HG03159 (cell line): ENCODE results near the gene ARX.

Experiments used
- ATAC-seq: cut with Tn5 transposase; IDR thresholded peaks from one replicate; pipeline ENCODE4 v1.9.1; 2021; ENCODE audit warnings: mild to moderate bottlenecking, moderate library complexity; ENCODE audit not compliant: unreplicated experiment

ARX gene

GRCh38 chrX:25016938-25017598 is 1.3 kb upstream of the ARX start:
- ATAC-seq: no peak

GRCh38 chrX:25016361-25016671 is 551 bp upstream of the ARX start:
- no peak for ATAC-seq

DNA sequence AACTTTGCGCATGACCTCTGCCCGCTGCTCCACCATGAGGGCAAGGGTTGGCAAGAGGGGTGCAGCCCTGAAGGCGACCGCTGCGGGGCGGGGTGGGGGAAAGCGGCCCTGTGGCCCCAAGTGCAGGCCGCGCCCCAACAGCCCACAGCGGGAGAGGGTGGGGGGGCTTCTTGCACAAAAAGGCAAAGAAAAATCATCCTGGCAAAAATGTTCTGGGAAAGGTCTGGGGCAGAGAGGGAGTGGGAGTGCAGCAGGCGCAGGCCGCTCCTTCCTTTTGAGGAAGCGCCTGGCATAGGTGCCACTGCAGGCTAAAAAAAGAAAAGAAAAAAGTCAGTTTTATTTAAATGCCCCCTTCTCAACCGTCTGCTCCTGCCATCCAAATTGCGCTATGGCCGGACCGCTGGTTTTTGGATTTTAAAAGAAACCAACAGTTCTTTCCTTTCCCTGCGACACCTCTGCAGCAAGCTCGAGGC is 1.4 kb downstream of the ARX start:
- no peak for ATAC-seq

DNA sequence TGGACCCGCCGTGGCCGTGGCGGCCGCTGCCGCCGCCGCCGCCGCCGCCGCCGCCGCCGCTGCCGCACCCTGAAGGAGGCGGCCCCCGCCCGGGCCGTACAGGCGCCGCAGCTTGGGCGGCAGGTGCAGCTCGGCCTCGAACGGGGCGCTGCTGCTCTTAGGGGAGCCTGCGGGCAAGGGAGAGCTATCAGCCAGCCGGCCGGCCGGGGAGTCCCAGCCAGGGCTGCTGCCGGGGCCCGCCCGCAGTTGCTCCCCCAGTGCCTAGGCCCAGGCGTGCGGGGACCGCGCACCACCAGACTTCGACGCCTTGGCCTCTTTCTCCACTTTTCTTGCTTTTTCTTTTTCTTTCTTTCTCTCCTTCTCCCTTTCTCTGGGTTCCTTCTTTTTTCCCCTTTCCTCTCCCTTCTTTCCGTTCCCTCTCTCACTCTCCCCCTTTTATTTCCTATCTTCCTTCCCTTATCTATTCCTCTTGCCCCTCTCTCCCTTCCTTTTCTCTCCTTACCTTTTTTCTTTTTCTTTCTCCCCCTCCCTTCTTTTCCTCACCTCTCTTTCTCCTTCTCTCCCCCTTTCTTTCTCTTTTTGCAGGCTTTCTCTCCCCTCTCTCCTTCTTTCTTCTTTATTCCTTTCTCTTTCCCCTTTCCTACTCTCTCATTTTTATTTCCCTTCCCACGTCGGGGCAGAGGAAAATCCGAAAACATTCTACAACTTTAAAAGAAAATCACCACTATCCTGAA is 2.0 kb downstream of the ARX start:
- no peak for ATAC-seq

- ATAC-seq: no peak
These were observed 2.8 kb downstream of the ARX start for GRCh38 chrX:25012793-25013631.

DNA sequence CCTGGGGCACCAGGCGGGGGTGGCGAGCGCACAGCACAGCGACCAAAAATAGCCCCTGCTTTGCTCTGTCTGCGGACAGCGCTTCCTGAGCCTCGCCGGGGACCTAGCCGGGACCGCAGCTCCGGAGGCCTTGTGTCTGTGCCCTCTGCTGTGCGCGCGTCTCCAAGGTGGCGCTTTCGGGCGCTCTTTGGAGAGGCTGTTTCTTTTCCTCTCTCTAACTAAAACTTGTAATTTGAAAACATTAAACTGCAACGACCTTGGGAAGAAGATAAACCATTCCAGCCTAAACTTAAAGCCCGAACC is 3.4 kb downstream of the ARX start:
- no peak for ATAC-seq

DNA sequence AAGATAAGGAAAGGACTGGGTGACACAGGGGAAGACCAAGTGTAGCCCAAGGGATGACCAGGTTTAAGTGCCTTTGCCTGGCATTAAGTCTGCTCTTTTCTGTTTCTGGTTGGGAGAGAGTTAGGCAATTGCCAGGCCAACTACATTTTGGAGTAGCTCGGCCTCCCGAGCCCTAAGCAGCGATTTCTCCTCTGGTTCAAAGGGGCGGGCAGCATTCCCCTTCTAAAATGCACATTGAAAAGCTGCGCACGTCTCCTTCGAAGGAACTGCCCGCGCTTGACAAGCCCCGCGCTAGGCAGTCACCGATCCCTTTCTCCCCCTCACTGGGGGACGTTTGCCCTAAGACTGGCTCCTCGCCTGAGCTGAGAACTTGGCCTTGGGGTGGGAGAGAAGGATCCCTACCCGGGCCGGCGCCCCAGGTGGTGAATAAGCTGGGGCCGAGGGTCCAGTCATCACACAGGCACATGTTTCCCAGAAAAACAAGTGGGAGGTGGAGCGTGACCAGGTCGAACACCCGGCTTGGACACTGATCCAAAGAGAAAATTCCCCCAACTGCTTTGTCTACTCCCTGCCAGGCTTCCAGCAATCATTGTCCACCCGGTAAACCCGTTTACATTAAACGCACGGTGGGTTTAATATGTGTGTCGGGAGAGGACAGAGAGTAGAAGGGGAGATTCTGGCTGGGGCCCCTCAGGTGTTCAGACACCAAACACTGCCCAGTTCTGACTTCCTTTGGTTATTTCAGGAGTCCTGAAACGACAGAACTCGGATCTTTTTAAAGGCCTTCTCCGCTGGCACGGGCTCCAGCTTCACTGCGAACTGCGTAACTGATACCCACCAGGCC is 4.0 kb downstream of the ARX start:
- ATAC-seq: no peak

DNA sequence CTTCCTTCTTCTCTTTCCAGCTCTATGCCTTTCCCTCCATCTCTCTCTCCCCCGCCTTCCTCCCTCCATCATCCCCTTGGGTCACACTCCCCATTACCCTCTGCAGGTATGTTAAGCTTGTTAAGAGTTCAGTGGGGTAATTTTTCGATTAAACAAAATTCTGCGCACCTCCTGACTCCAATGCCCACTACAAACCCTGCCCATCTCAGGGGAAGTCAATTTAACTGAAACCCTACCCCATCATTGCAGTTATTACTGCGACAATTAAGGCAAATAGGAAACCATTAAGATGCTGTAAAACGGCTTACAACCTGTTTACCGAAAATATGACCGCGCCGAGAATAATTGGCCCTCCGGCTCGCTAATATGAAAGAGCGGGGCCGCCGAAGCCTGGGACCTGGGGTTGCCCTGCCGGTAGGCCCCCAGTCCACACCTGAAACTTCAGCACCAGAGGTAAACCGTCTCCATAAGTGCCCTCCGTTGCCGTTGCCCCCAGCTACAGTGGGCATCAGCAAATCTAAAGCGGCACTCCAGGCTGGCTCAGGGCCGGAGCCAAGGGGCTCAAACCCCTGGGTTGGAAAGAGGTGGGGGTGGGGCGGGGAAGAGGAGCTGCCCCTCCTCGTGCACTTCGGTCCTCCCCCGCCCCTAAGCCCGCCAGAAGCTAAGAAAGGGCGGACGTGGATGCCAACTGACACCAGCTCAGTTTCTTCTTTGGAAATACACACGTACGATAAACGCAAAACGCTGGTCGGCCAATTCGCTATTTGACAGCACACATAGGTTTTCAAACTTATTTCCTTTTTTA is 4.8 kb downstream of the ARX start:
- ATAC-seq: no peak

DNA sequence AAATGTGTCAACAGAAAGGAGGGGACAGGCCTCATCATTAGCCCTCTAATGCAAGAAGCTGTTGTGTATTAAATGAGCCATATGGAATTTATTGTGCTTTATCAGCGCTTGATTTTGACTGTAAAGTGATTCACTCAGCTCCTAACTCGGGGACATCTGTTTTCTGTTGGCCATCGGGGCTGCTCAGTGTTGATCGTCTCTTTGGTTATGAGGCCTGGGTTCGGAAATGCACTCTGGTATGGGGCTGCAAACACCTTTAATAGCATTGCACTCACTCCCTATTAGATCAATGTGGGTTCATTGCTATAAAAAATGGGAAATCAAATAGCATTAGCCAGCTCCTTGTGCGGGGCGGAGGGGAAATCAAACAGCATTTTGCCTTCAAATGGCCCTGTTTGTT is 6.4 kb downstream of the ARX start:
- no peak for ATAC-seq

DNA sequence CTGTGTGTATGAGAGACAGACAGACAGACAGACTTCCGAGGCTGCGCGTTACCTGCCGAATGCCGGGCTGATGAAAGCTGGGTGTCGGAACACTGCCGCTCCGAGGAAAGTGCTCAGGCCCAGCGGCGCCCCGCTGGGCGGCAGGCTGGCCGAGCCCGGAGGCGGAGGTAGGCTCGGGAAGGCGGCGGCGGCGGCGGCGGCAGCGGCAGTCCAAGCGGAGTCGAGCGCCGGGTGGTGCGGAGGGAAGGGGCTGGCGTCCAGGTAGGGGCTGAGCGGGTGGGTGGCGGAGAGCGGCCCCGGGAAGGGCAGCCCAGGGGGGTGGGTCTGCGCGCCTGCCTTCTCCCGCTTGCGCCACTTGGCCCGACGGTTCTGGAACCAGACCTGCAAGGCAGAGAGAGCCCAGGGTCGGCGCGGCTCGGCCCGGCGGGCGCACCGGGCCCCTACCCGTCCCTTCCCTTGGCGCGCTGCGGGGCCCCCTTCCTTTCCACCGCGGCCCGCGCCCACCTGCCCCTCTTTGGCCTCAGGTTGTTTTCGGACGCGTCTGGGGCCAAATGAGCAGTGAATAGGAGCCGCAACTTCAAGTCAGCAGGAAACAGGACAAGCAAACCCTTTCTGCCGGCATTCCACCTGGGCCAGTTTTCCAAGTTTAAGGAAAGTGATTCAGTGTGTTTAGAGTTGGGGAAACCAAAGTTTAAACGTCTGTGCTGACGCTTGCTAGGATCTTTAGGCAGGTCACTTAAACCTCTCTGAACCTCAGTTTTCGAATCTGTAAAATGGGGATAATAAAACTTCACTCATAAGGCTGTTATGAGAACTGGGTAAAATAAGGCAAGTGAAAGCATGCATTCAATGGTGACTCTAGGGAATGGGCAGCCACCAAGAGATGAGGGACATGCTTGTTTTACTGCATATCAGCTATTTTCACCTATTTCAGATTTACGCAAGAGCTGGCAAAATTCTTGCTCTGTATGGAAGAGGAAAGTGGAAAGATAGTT is 8.4 kb downstream of the ARX start:
- ATAC-seq: no peak

DNA sequence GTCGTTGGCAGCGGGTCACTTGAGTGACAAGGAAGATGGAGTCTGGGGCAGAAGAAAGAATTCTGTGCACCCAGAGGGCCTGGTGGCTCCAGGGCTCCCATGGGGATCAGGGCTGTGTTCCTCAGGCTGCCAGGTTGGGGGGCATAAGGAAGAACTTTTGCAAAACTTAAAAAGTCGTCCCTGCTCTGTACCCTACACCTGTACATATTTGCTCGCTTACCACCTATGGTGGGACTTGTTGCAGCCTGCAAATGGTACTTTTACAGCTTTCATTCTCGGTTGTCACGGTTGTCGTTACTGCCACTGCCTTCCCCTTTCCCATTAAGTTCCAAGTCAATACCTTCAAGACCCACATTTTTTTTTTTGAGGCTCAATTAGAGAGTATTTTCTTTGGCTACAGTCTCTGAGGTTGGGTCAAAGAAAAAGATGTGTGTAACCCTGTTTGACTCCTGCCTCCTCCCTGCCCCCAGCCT is 9.1 kb downstream of the ARX start:
- no peak for ATAC-seq

- ATAC-seq: no peak
These were observed 10.2 kb downstream of the ARX start for GRCh38 chrX:25005382-25006185.

DNA sequence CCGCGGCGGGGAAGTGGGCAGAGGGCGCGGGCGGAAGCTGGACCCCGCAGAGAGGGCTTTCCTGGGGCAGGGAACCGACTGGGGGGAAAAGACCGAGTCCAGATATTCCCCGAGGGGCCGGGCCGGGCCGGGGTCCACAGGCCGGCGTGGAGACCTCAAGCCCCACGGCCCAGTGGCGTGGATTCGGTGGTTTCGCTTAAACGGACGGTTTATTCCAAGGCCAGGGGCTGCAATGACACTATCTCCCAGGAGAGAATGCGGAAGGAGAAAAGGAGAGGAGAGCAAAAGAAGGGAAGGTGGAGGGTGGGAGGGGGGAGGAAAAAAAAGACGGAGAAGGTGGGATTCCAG is 10.8 kb downstream of the ARX start:
- no peak for ATAC-seq

GRCh38 chrX:25004485-25005032 is 11.2 kb downstream of the ARX start:
- no peak for ATAC-seq

DNA sequence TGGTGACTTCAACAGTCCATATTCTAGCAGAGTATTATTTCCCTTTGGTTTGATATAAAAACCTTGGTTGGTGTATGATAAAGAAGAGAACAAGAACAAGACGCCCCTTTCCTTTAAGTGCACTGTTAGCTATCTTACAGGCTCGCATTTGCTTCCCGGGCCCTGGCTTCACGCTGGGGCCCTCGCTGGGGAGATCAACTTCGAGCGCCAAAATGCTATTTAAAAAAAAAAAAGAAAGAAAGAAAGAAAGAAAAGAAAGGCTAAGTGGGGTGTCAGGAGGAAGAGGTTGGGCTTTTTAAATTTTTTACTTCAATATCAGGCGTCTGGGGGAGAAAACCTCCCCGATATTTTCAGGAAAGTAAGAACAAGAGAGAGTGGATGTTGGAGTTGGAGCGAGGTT is 11.7 kb downstream of the ARX start:
- no peak for ATAC-seq

GRCh38 chrX:25003066-25003849 is 12.5 kb downstream of the ARX start:
- ATAC-seq: no peak

- ATAC-seq: no peak
These were observed 13.1 kb downstream of the ARX start for GRCh38 chrX:25002661-25003020.
